Measurements from ENCODE around the gene PSMD13. TPM values are rescaled to one million over a fixed set of nuclear protein-coding genes. Genes with fewer than 3 reads are reported as not detected.

Gene PSMD13
- total RNA-seq, 1 experiment from 2014 or later = 141 TPM

DNA sequence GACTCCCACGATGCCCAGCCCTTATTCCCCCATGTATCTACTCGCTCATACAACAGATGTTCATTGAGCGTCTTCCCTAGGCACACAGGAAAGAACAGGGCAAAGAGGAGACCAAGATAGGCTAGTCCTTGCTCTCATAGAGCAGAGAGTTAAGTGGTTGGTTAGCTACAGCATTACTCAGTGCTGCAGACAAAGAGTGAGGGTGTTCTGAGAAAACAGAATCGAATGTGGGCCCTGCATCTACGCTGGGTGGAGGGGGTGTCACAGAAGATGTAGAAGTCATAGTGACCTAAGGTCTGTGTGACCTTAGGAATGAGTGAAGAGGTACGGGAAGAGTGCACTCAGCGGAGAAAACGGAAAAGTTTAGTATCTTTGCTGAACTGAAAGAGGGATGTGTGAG is 12.3 kb downstream of the PSMD13 start:
- H2BK15ac ChIP-seq (ENCODE audit: low read depth, low read length) = no peak overlapping the region
- no peak overlapping the region for H3K27ac ChIP-seq (ENCODE audit: insufficient read length, low read depth, low read length)
- peaks cover 0 to 5% of the 10 kb centered on the region in 2 experiments; a peak in 2 of 4 replicates for H3K4me1 Mint-ChIP-seq

More for the DNA sequence above, 12.3 kb downstream of the PSMD13 start:
- no peaks in the 10 kb centered on the region for H3K27me3 ChIP-seq (ENCODE audit: insufficient read depth, low read length)
- H4K8ac ChIP-seq (replicated peaks; ENCODE audit: insufficient read length, low read depth, low read length) = no peak overlapping the region
- no peaks in the 10 kb centered on the region for H3K79me2 ChIP-seq (ENCODE audit: insufficient read depth, low read length)
- H3K14ac ChIP-seq (ENCODE audit: insufficient read depth, low read length) = no peak overlapping the region
- no peaks in the 10 kb centered on the region for H3K23me2 ChIP-seq (ENCODE audit: insufficient read length, low read depth, low read length, poor library complexity, severe bottlenecking)
- H3K4ac ChIP-seq (ENCODE audit: low read depth, low read length) = no peak overlapping the region
- H3T11ph ChIP-seq (ENCODE audit: low read length) = no peak overlapping the region
- H2BK5ac ChIP-seq (ENCODE audit: insufficient read length, low read length) = no peak overlapping the region
- no peak overlapping the region for H4K91ac ChIP-seq (ENCODE audit: insufficient read length, low read depth, low read length)
- Mint-ChIP-seq H3K4me3 (no peak overlapping the region; a peak in 1 of 5 replicates), H3K27ac (peak overlapping the region in 1 of 3 experiments; percentile 0; a peak in 2 of 7 replicates), H3K27me3 (ENCODE audit: low read depth) (no peaks in the 10 kb centered on the region; the same call in 1 of the 2 replicates), H3K9me3 (no peaks in the 10 kb centered on the region), H3K36me3 (ENCODE audit: insufficient read depth in 1 of 3, low read depth in 3 of 3) (peaks cover 54 to 85% (median 65%) of the 10 kb centered on the region in 3 experiments)
- no peak for DNase-seq
- no peak overlapping the region for H2AFZ ChIP-seq (ENCODE audit: low read length)
- TF ChIP-seq, protein P1, sequence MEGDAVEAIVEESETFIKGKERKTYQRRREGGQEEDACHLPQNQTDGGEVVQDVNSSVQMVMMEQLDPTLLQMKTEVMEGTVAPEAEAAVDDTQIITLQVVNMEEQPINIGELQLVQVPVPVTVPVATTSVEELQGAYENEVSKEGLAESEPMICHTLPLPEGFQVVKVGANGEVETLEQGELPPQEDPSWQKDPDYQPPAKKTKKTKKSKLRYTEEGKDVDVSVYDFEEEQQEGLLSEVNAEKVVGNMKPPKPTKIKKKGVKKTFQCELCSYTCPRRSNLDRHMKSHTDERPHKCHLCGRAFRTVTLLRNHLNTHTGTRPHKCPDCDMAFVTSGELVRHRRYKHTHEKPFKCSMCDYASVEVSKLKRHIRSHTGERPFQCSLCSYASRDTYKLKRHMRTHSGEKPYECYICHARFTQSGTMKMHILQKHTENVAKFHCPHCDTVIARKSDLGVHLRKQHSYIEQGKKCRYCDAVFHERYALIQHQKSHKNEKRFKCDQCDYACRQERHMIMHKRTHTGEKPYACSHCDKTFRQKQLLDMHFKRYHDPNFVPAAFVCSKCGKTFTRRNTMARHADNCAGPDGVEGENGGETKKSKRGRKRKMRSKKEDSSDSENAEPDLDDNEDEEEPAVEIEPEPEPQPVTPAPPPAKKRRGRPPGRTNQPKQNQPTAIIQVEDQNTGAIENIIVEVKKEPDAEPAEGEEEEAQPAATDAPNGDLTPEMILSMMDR (conservative IDR thresholded peaks at IDR 0.05) = no peak
- no CpG with 5 or more reads among the region's 8 CpGs for WGBS (ENCODE audit: extremely low coverage, insufficient read length, low lambda C conversion rate)
- H3K56ac ChIP-seq (ENCODE audit: insufficient read length, low read depth, low read length) = no peak overlapping the region
- H3K4me2 ChIP-seq (ENCODE audit: insufficient read depth, insufficient read length, low read length) = no peak overlapping the region
- no peaks in the 10 kb centered on the region for H4K20me1 ChIP-seq (ENCODE audit: control insufficient read depth, insufficient read depth, insufficient read length)
- H3K4me1 ChIP-seq (ENCODE audit: insufficient read depth, low read length) = no peaks in the 10 kb centered on the region
- no peaks in the 10 kb centered on the region for H3K79me1 ChIP-seq (ENCODE audit: insufficient read depth, low read depth, low read length, poor library complexity, severe bottlenecking)
- H3K18ac ChIP-seq (ENCODE audit: insufficient read length, low read depth, low read length) = no peak overlapping the region
- H2BK20ac ChIP-seq (ENCODE audit: low read depth, low read length, poor library complexity, severe bottlenecking) = no peak overlapping the region
- no peaks in the 10 kb centered on the region for H3K9me3 ChIP-seq (ENCODE audit: control insufficient read depth, low read depth, low read length)
- H2BK120ac ChIP-seq (ENCODE audit: low read depth, low read length, poor library complexity, severe bottlenecking) = no peak overlapping the region
- no peak overlapping the region for H4K5ac ChIP-seq (ENCODE audit: insufficient read length, low read depth, low read length)
- H2AK5ac ChIP-seq (ENCODE audit: insufficient read length, low read length) = no peak overlapping the region
- no peak overlapping the region for H3K9ac ChIP-seq (ENCODE audit: extremely low read depth, insufficient read length, low read length)
- no peak overlapping the region for H2BK12ac ChIP-seq (ENCODE audit: insufficient read length, low read depth, low read length)
- H3K23ac ChIP-seq (ENCODE audit: insufficient read length, low read depth, low read length) = no peak overlapping the region

All from H9 (cell line).